Activated T-cell treated with anti-CD3 and anti-CD28 coated beads for 48 hours (primary cell): ENCODE data around the gene TMTC1.
"Not testable (repeated sequence)": the region's sequence is repeated elsewhere in the genome, so short reads cannot be mapped to it uniquely, and the experiment has no call there.

Experiments used
- DNase-seq: peaks from one replicate; pipeline ENCODE4 v3.0.0-alpha.2; 2020; ENCODE audit warnings: low read depth

TMTC1 gene

GRCh38 chr12:29569132-29569757 is 214.5 kb downstream of the TMTC1 start:
- no peak for DNase-seq

- no peak for DNase-seq
These were observed 217.3 kb downstream of the TMTC1 start for GRCh38 chr12:29566441-29566840.

GRCh38 chr12:29565727-29566126 is 218.0 kb downstream of the TMTC1 start:
- no peak for DNase-seq

GRCh38 chr12:29564925-29565324 is 218.8 kb downstream of the TMTC1 start:
- DNase-seq: no peak

GRCh38 chr12:29563636-29564035 is 220.1 kb downstream of the TMTC1 start:
- DNase-seq: no peak

- DNase-seq: no peak
These were observed 220.7 kb downstream of the TMTC1 start for GRCh38 chr12:29563071-29563470.

GRCh38 chr12:29562110-29562804 is 221.5 kb downstream of the TMTC1 start:
- DNase-seq: no peak

GRCh38 chr12:29561664-29562071 is 222.1 kb downstream of the TMTC1 start:
- DNase-seq: no peak

GRCh38 chr12:29559198-29559597 is 224.5 kb downstream of the TMTC1 start:
- DNase-seq: no peak

GRCh38 chr12:29556363-29556762 is 227.4 kb downstream of the TMTC1 start:
- no peak for DNase-seq

- DNase-seq: not testable (repeated sequence)
These were observed 228.3 kb downstream of the TMTC1 start for GRCh38 chr12:29555451-29555850.

GRCh38 chr12:29552994-29553748 is 230.6 kb downstream of the TMTC1 start:
- no peak for DNase-seq

GRCh38 chr12:29552324-29552927 is 231.3 kb downstream of the TMTC1 start:
- peak; percentile 42 for DNase-seq

GRCh38 chr12:29551812-29552211 is 231.9 kb downstream of the TMTC1 start:
- DNase-seq: no peak

- DNase-seq: no peak
These were observed 235.9 kb downstream of the TMTC1 start for GRCh38 chr12:29547864-29548263.

GRCh38 chr12:29547151-29547632 is 236.6 kb downstream of the TMTC1 start:
- no peak for DNase-seq

GRCh38 chr12:29546000-29546399 is 237.7 kb downstream of the TMTC1 start:
- no peak for DNase-seq

- DNase-seq: no peak
These were observed 238.7 kb downstream of the TMTC1 start for GRCh38 chr12:29545102-29545467.

- no peak for DNase-seq
These were observed 239.2 kb downstream of the TMTC1 start for GRCh38 chr12:29544428-29545101.

GRCh38 chr12:29543036-29543435 is 240.7 kb downstream of the TMTC1 start:
- no peak for DNase-seq

- DNase-seq: no peak
These were observed 246.4 kb downstream of the TMTC1 start for GRCh38 chr12:29537298-29537697.

GRCh38 chr12:29534935-29535334 is 248.8 kb downstream of the TMTC1 start:
- no peak for DNase-seq
